ENCODE measurements around the gene ZNF74.
A peak's percentile ranks its signal among the peaks of the same experiment; 100 is the strongest.

Gene ZNF74

GRCh38 chr22:20392983-20393704 is 807 bp upstream of the ZNF74 start:
- Histone ChIP-seq H3K4me2 (ENCODE audit: insufficient read depth, low read length) (peak overlapping the region; percentile 70), H2AFZ (ENCODE audit: low read depth, low read length) (peak overlapping the region; percentile 90)
- no peak for ATAC-seq (ENCODE audit: insufficient read depth, low read depth)

GRCh38 chr22:20395181-20395906 is 1.4 kb downstream of the ZNF74 start:
- Histone ChIP-seq H4K20me1 (ENCODE audit: insufficient read depth, low read length) (peaks cover 6% of the 10 kb centered on the region; the same call in 1 of the 2 replicates), H3K9me3 (ENCODE audit: insufficient read depth, low read length, severe bottlenecking) (no peaks in the 10 kb centered on the region), H3K27me3 (ENCODE audit: insufficient read depth, low read length, poor library complexity) (no peaks in the 10 kb centered on the region), H2AFZ (ENCODE audit: low read depth, low read length) (no peak overlapping the region), H3K4me3 (ENCODE audit: low read depth in 1 of 2, low read length in 2 of 2) (peak overlapping the region in 1 of 2 experiments; percentile 75; a peak in 3 of 4 replicates), H3K79me2 (ENCODE audit: insufficient read depth, low read length) (peaks cover 56% of the 10 kb centered on the region), H3K4me2 (ENCODE audit: insufficient read depth, low read length) (peak overlapping the region; percentile 70), H3K9ac (ENCODE audit: low read depth, low read length) (peak overlapping the region; percentile 82), H3K4me1 (ENCODE audit: insufficient read depth, low read length) (peaks cover 38% of the 10 kb centered on the region), H3K36me3 (ENCODE audit: insufficient read depth, low read length) (peaks cover 13% of the 10 kb centered on the region), H3K27ac (ENCODE audit: low read length) (peak overlapping the region; percentile 17)
- DNase-seq (no peak), ATAC-seq (ENCODE audit: insufficient read depth, low read depth) (no peak)
- TF ChIP-seq CTCF (IDR thresholded peaks at IDR 0.05; ENCODE audit: borderline replicate concordance, extremely low read depth, low read length, poor library complexity, severe bottlenecking), result no peak
- no peak for TF ChIP-seq EZH2 (IDR thresholded peaks at IDR 0.05; ENCODE audit: borderline replicate concordance, low read depth, low read length, severe bottlenecking)

More at GRCh38 chr22:20392983-20393704, 807 bp upstream of the ZNF74 start:
- H3K36me3 ChIP-seq (ENCODE audit: insufficient read depth, low read length), result peaks cover 7% of the 10 kb centered on the region; the same call in 1 of the 2 replicates
- no peak for DNase-seq
- no peaks in the 10 kb centered on the region for H3K9me3 ChIP-seq (ENCODE audit: insufficient read depth, low read length, severe bottlenecking)
- peak overlapping the region; percentile 83 for H3K27ac ChIP-seq (ENCODE audit: low read length)
- H3K79me2 ChIP-seq (ENCODE audit: insufficient read depth, low read length), result peaks cover 39% of the 10 kb centered on the region
- no peaks in the 10 kb centered on the region for H3K27me3 ChIP-seq (ENCODE audit: insufficient read depth, low read length, poor library complexity)
- H4K20me1 ChIP-seq (ENCODE audit: insufficient read depth, low read length), result no peaks in the 10 kb centered on the region
- H3K9ac ChIP-seq (ENCODE audit: low read depth, low read length), result peak overlapping the region; percentile 82
- H3K4me3 ChIP-seq (ENCODE audit: low read depth in 1 of 2, low read length in 2 of 2), result peak overlapping the region; percentile 40 to 75; a peak in 3 of 4 replicates
- TF ChIP-seq EZH2 (IDR thresholded peaks at IDR 0.05; ENCODE audit: borderline replicate concordance, low read depth, low read length, severe bottlenecking), result no peak
- no peak for TF ChIP-seq CTCF (IDR thresholded peaks at IDR 0.05; ENCODE audit: borderline replicate concordance, extremely low read depth, low read length, poor library complexity, severe bottlenecking)
- H3K4me1 ChIP-seq (ENCODE audit: insufficient read depth, low read length), result peaks cover 38% of the 10 kb centered on the region

- Histone ChIP-seq H3K4me1 (ENCODE audit: insufficient read depth, low read length) (peaks cover 38% of the 10 kb centered on the region), H3K9ac (ENCODE audit: low read depth, low read length) (peak overlapping the region; percentile 82), H3K4me2 (ENCODE audit: insufficient read depth, low read length) (peak overlapping the region; percentile 70), H3K27ac (ENCODE audit: low read length) (no peak overlapping the region), H3K79me2 (ENCODE audit: insufficient read depth, low read length) (peaks cover 61% of the 10 kb centered on the region), H3K9me3 (ENCODE audit: insufficient read depth, low read length, severe bottlenecking) (no peaks in the 10 kb centered on the region), H4K20me1 (ENCODE audit: insufficient read depth, low read length) (peaks cover 11% of the 10 kb centered on the region), H3K4me3 (ENCODE audit: low read depth in 1 of 2, low read length in 2 of 2) (peak overlapping the region in 1 of 2 experiments; percentile 75; a peak in 2 of 4 replicates), H2AFZ (ENCODE audit: low read depth, low read length) (no peak overlapping the region), H3K36me3 (ENCODE audit: insufficient read depth, low read length) (peaks cover 18% of the 10 kb centered on the region), H3K27me3 (ENCODE audit: insufficient read depth, low read length, poor library complexity) (no peaks in the 10 kb centered on the region)
- DNase-seq, result no peak
- TF ChIP-seq CTCF (IDR thresholded peaks at IDR 0.05; ENCODE audit: borderline replicate concordance, extremely low read depth, low read length, poor library complexity, severe bottlenecking) (no peak), EZH2 (IDR thresholded peaks at IDR 0.05; ENCODE audit: borderline replicate concordance, low read depth, low read length, severe bottlenecking) (no peak)
- ATAC-seq (ENCODE audit: insufficient read depth, low read depth), result no peak
Measured at GRCh38 chr22:20395907-20396287, 1.9 kb downstream of the ZNF74 start.

Measured in DND-41 (cell line).